OCI-LY7 (cell line): ENCODE results near the gene CFAP206. TPM values are rescaled to one million over a fixed set of nuclear protein-coding genes. Genes with fewer than 3 reads are reported as not detected.

Experiments
- BruUV-seq: library from RNA; stranded (reverse); fragments of 400-500 nt; replicated peaks from 2 replicates; lab custom pipeline; 2021; lab: Mats Ljungman, UMichigan
- CTCF ChIA-PET: fragments of 300-600 bp; sonication (Branson Sonifier 250); formaldehyde crosslinking; loops from one replicate; lab custom pipeline; 2022; ENCODE audit warnings: antibody characterized with exemption; ENCODE audit not compliant: unreplicated experiment; lab: Charles Lee
- POLR2A ChIA-PET: fragments of 300-600 bp; sonication (Branson Sonifier 250); formaldehyde crosslinking; loops from one replicate; lab custom pipeline; 2022; ENCODE audit warnings: antibody characterized with exemption; lab: Charles Lee
- DNase-seq: peaks from one replicate; pipeline ENCODE4 v3.0.0-alpha.2; 2015; ENCODE audit warnings: low spot score
- H2AFZ ChIP-seq: fragments of 200-600 bp; sonication (generic), shearing (Covaris generic); 2 replicates; pipeline ENCODE4 v1.6.1; 2014; ENCODE audit warnings: mild to moderate bottlenecking, antibody characterized with exemption, low read length, moderate library complexity
- H3K27ac ChIP-seq: fragments of 200-600 bp; sonication (generic); 2 replicates; pipeline ENCODE4 v1.5.1; 2014; ENCODE audit warnings: mixed run types, low read depth, mild to moderate bottlenecking, moderate library complexity, low read length, inconsistent platforms; ENCODE audit not compliant: poor library complexity, severe bottlenecking
- H3K36me3 ChIP-seq: fragments of 200-600 bp; sonication (generic); 2 replicates; pipeline ENCODE4 v1.6.1; 2014; ENCODE audit warnings: mild to moderate bottlenecking, antibody characterized with exemption, low read length, moderate library complexity, mixed read lengths; ENCODE audit not compliant: insufficient read depth
- H3K4me1 ChIP-seq: fragments of 200-600 bp; sonication (generic); 2 replicates; pipeline ENCODE4 v1.5.1; 2014; ENCODE audit warnings: mild to moderate bottlenecking, low read length; ENCODE audit not compliant: insufficient read depth, poor library complexity, severe bottlenecking
- H3K4me2 ChIP-seq: fragments of 200-600 bp; sonication (generic); 2 replicates; pipeline ENCODE4 v1.6.1; 2014; ENCODE audit warnings: mild to moderate bottlenecking, low read length
- H3K4me3 ChIP-seq: fragments of 200-600 bp; sonication (generic); 2 replicates; pipeline ENCODE4 v1.5.1; 2014; ENCODE audit warnings: mild to moderate bottlenecking, low read depth, low read length; ENCODE audit not compliant: poor library complexity, severe bottlenecking
- H3K79me2 ChIP-seq: fragments of 200-600 bp; sonication (generic); 2 replicates; pipeline ENCODE4 v1.6.1; 2016; ENCODE audit warnings: low read depth, mild to moderate bottlenecking, low read length, moderate library complexity, mixed read lengths; ENCODE audit not compliant: insufficient read depth
- H3K9me2 ChIP-seq: fragments of 200-600 bp; sonication (generic); 2 replicates; pipeline ENCODE4 v1.6.1; 2016; ENCODE audit warnings: mild to moderate bottlenecking, low read length, mixed read lengths; ENCODE audit not compliant: insufficient read depth
- H3K9me3 ChIP-seq: fragments of 200-600 bp; sonication (generic); 2 replicates; pipeline ENCODE4 v1.6.1; 2014; ENCODE audit warnings: mild to moderate bottlenecking, mixed run types, low read length, mixed read lengths
- H4K20me1 ChIP-seq: fragments of 200-600 bp; sonication (generic); 2 replicates; pipeline ENCODE4 v1.6.1; 2014; ENCODE audit warnings: mild to moderate bottlenecking, antibody characterized with exemption, low read length, moderate library complexity, mixed read lengths; ENCODE audit not compliant: insufficient read depth
- EZH2phosphoT487 ChIP-seq: fragments of 200-600 bp; sonication (generic); IDR thresholded peaks from 2 replicates; pipeline ENCODE4 v1.6.1; 2018; ENCODE audit warnings: low read depth, borderline replicate concordance, mild to moderate bottlenecking, mixed run types, antibody characterized with exemption, low read length, moderate library complexity, mixed read lengths
- intact Hi-C: fragments of 100-400 bp; cut with micrococcal nuclease; formaldehyde crosslinking; loops from one replicate; pipeline ENCODE4 v1.10.0; 2022; ENCODE audit not compliant: unreplicated experiment
- total RNA-seq, 2 experiments: library from RNA; depleted of rRNA in 1 of 2; stranded (reverse); fragments of >200 nt in 1 of 2; shearing (Covaris generic) in 1 of 2; gene quantifications; 2 replicates each; pipeline ENCODE4 v1.2.3, GENCODE V29; 2014 to 2022
- TF ChIP-seq, protein P1 (sequence below): fragments of 200-600 bp; sonication (generic); conservative IDR thresholded peaks from 2 replicates; pipeline ENCODE4 v1.5.1; 2014; ENCODE audit warnings: mild to moderate bottlenecking, antibody characterized with exemption, low read length, moderate library complexity, mixed read lengths

CFAP206 gene
- total RNA-seq, 2 experiments from 2014 or later: 0.19 to 0.32 TPM

DNA sequence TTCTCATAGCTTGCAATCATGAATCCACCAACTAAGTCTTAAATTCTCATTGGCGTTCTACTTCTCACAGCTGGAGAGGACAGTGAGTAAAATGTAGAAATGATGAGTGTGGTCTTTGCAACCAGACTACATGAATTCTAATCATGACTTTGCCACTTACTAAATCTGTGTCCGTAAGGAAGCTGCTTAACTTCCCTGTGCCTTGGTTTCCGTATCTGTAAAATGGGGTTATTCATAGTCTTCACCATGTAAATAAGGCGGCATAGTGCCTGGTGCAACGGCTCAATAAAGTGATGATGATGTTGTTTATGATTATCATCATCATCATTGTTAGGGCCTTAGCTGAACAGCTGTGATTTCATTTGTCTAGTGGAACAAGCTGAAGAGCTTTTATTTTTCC is 12.6 kb downstream of the CFAP206 start:
- CTCF ChIA-PET: no interaction called here
- no peak for DNase-seq

DNA sequence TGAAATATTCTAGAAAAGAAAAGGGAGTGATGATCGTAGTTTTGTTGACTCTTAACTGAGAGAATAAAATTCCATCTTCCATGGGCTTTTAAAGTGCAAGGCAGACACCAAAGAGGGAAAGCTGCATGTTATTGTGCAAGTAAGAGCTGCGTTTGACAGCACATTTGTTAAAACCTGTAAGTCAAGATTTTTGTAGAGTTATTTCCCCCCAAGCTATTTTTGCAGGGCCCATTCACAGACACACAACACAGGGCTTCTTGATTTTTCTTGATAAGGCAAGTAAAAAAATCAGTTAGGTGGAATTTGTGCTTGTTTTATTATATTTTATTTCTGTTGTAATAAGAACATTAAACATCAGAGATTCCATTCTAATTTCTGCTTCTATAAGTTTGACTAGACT is 13.8 kb downstream of the CFAP206 start:
- no peak overlapping the region for H2AFZ ChIP-seq
- H3K9me3 ChIP-seq: no peaks in the 10 kb centered on the region
- no peak for DNase-seq
- no TSS peak for BruUV-seq
- TF ChIP-seq EZH2phosphoT487: no peak
- H3K4me2 ChIP-seq: no peak overlapping the region
- H3K4me3 ChIP-seq: no peak overlapping the region
- no peaks in the 10 kb centered on the region for H3K79me2 ChIP-seq
- H3K36me3 ChIP-seq: no peaks in the 10 kb centered on the region
- no peaks in the 10 kb centered on the region for H3K9me2 ChIP-seq
- no peaks in the 10 kb centered on the region for H3K4me1 ChIP-seq
- POLR2A ChIA-PET: no interaction called here
- CTCF ChIA-PET: no interaction called here
- no peaks in the 10 kb centered on the region for H4K20me1 ChIP-seq
- H3K27ac ChIP-seq: no peak overlapping the region
- intact Hi-C loops: no loop called here

More for the DNA sequence above, 12.6 kb downstream of the CFAP206 start:
- Histone ChIP-seq H3K27ac (no peak overlapping the region), H3K79me2 (no peaks in the 10 kb centered on the region), H4K20me1 (no peaks in the 10 kb centered on the region), H3K36me3 (no peaks in the 10 kb centered on the region), H3K4me1 (no peaks in the 10 kb centered on the region), H2AFZ (no peak overlapping the region), H3K9me3 (no peaks in the 10 kb centered on the region), H3K9me2 (no peaks in the 10 kb centered on the region), H3K4me2 (no peak overlapping the region), H3K4me3 (no peak overlapping the region)
- POLR2A ChIA-PET: interaction anchor here (1.0 kb wide), 1 partner anchor 9 kb away, joined by 4 read pairs; no protein-coding TSS in a partner anchor
- BruUV-seq: no TSS peak
- no peak for TF ChIP-seq EZH2phosphoT487
- TF ChIP-seq, protein P1, sequence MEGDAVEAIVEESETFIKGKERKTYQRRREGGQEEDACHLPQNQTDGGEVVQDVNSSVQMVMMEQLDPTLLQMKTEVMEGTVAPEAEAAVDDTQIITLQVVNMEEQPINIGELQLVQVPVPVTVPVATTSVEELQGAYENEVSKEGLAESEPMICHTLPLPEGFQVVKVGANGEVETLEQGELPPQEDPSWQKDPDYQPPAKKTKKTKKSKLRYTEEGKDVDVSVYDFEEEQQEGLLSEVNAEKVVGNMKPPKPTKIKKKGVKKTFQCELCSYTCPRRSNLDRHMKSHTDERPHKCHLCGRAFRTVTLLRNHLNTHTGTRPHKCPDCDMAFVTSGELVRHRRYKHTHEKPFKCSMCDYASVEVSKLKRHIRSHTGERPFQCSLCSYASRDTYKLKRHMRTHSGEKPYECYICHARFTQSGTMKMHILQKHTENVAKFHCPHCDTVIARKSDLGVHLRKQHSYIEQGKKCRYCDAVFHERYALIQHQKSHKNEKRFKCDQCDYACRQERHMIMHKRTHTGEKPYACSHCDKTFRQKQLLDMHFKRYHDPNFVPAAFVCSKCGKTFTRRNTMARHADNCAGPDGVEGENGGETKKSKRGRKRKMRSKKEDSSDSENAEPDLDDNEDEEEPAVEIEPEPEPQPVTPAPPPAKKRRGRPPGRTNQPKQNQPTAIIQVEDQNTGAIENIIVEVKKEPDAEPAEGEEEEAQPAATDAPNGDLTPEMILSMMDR: no peak
- intact Hi-C loops: no loop called here

DNA sequence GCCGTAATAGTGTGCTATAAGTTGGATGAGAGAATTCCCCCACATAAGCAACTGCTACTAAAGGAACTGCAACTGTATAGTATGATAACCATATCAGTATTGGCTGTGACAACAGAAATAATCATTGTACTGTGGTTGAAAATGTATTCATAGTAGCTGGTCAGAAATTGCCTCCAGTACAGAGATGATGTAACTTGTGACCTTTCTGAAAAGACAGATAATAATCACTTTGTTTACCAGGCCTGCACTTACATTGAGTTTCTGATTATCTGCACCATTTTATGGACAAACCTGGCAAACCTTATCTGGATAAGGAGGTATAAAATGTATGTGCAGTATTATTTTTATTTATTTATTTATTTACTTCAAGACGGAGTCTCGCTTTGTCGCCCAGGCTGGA is 19.0 kb downstream of the CFAP206 start:
- no peak for TF ChIP-seq EZH2phosphoT487
- TF ChIP-seq, protein P1: no peak
- no TSS peak for BruUV-seq
- POLR2A ChIA-PET: no interaction called here

More for the DNA sequence above, 19.0 kb downstream of the CFAP206 start:
- H4K20me1 ChIP-seq: no peaks in the 10 kb centered on the region
- no peak overlapping the region for H3K27ac ChIP-seq
- H3K9me3 ChIP-seq: no peaks in the 10 kb centered on the region
- CTCF ChIA-PET: no interaction called here
- no peak overlapping the region for H3K4me2 ChIP-seq
- H3K4me1 ChIP-seq: no peaks in the 10 kb centered on the region
- H3K4me3 ChIP-seq: no peak overlapping the region
- no peak for DNase-seq
- H3K9me2 ChIP-seq: no peaks in the 10 kb centered on the region
- H2AFZ ChIP-seq: no peak overlapping the region
- no peaks in the 10 kb centered on the region for H3K36me3 ChIP-seq
- intact Hi-C loops: no loop called here
- H3K79me2 ChIP-seq: no peaks in the 10 kb centered on the region
